ENCODE measurements around the gene ADCY4.

DNA sequence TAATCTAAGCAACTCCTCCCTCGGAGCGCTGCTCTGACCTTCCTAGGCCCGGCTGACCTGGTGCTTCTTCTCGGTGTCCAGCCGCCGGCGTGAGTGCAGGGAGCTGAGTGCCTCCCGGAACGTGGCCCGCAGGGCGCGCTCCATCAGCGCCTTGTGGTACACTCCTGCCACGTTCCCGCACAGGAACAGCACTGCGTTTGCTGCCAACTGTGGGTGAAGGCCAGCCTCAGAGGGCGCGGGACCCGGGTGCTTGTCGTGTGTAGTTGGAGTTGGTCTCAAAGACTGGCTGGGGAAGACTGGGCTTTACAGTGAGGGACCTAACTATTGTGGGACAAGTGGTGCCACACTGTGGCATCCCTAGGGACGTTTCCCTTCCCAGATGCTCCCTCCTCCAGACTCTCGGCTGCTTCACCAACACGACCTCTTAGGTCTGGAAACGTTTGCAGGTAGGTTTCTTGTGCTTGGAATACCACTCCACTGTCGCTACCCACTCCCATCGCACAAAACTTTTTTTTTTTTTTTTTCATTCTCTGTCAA lies 3.1 kb downstream of the ADCY4 start:
- TF ChIP-seq, protein P1, sequence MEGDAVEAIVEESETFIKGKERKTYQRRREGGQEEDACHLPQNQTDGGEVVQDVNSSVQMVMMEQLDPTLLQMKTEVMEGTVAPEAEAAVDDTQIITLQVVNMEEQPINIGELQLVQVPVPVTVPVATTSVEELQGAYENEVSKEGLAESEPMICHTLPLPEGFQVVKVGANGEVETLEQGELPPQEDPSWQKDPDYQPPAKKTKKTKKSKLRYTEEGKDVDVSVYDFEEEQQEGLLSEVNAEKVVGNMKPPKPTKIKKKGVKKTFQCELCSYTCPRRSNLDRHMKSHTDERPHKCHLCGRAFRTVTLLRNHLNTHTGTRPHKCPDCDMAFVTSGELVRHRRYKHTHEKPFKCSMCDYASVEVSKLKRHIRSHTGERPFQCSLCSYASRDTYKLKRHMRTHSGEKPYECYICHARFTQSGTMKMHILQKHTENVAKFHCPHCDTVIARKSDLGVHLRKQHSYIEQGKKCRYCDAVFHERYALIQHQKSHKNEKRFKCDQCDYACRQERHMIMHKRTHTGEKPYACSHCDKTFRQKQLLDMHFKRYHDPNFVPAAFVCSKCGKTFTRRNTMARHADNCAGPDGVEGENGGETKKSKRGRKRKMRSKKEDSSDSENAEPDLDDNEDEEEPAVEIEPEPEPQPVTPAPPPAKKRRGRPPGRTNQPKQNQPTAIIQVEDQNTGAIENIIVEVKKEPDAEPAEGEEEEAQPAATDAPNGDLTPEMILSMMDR (IDR thresholded peaks at IDR 0.05; ENCODE audit: insufficient read depth, low read length, poor library complexity, severe bottlenecking): no peak
- TF ChIP-seq EZH2phosphoT487 (conservative IDR thresholded peaks at IDR 0.05; ENCODE audit: low read length): no peak
